HCT116 (cell line): Measurements from ENCODE around the gene TMEM185B. TPM values are rescaled to one million over a fixed set of nuclear protein-coding genes. Genes with fewer than 3 reads are reported as not detected.

Experiments used
- ATAC-seq: fragments of 200-7000 bp; cut with Tn5 transposase; 2 replicates; pipeline ENCODE4 v1.9.1; 2020; ENCODE audit warnings: mild to moderate bottlenecking, moderate library complexity
- BruUV-seq: library from RNA; stranded (reverse); fragments of 400-500 nt; replicated peaks from 2 replicates; lab custom pipeline; 2021; lab: Mats Ljungman, UMichigan
- CTCF ChIA-PET: fragments of 300-600 bp; sonication (Branson Sonifier 250); formaldehyde crosslinking; loops from one replicate; lab custom pipeline; 2021; ENCODE audit warnings: antibody characterized with exemption; lab: Charles Lee
- POLR2A ChIA-PET: fragments of 300-600, 350-600 bp; sonication (Branson Sonifier 250); formaldehyde crosslinking; loops from one replicate; lab custom pipeline; 2021; ENCODE audit warnings: antibody characterized with exemption; lab: Charles Lee
- RAD21 ChIA-PET, 2 experiments: fragments of 300-600 bp; sonication (Branson Sonifier 250); formaldehyde crosslinking; loops; one replicate each; lab custom pipeline; 2023; ENCODE audit warnings: low total read pairs in 2 of 2; ENCODE audit not compliant: uncharacterized antibody in 2 of 2, unreplicated experiment in 2 of 2, low non-redundant PET in 1 of 2; lab: Charles Lee
- DNase-seq: peaks from one replicate; pipeline ENCODE4 v3.0.0-alpha.2; 2010; ENCODE audit warnings: low read depth, low spot score
- H2AFZ ChIP-seq: fragments of 200-600 bp; shearing (Covaris generic), sonication (generic); 2 replicates; pipeline ENCODE4 v1.6.1; 2017; ENCODE audit warnings: low read depth, mixed run types, mixed read lengths, antibody characterized with exemption, low read length; ENCODE audit not compliant: poor library complexity, severe bottlenecking
- H3K27ac ChIP-seq: 2 replicates; pipeline ENCODE4 v1.5.1; 2012; ENCODE audit warnings: low read depth, low read length
- H3K27me3 ChIP-seq: fragments of 200-600 bp; sonication (generic); 2 replicates; pipeline ENCODE4 v1.6.1; 2016; ENCODE audit warnings: mixed run types, low read length, mixed read lengths; ENCODE audit not compliant: insufficient read depth
- H3K36me3 ChIP-seq, 2 experiments: fragments of 200-500 bp in 1 of 2; fragments of 200-600 bp in 1 of 2; sonication (Bioruptor generic) in 1 of 2; sonication (generic) in 1 of 2; 2 replicates each; pipeline versions ENCODE4 v1.5.1 to v1.6.1; 2014 to 2016; ENCODE audit warnings: low read length in 2 of 2, inconsistent platforms in 1 of 2, mixed read lengths in 1 of 2, mixed run types in 1 of 2; ENCODE audit not compliant: insufficient read depth in 2 of 2, control insufficient read depth in 1 of 2
- H3K4me1 ChIP-seq, 2 experiments: fragments of 200-600 bp in 1 of 2; sonication (generic) in 1 of 2; 2 replicates each; pipeline versions ENCODE4 v1.5.1 to v1.6.1; 2012 to 2017; ENCODE audit warnings: low read length in 2 of 2, inconsistent platforms in 1 of 2, mild to moderate bottlenecking in 1 of 2, mixed read lengths in 1 of 2, mixed run types in 1 of 2, moderate library complexity in 1 of 2; ENCODE audit not compliant: insufficient read depth in 2 of 2, control insufficient read depth in 1 of 2
- H3K4me2 ChIP-seq: fragments of 200-600 bp; sonication (generic); 2 replicates; pipeline ENCODE4 v1.6.1; 2017; ENCODE audit warnings: mixed run types, low read length, mixed read lengths
- H3K4me3 ChIP-seq, 2 experiments: fragments of 200-600 bp in 1 of 2; sonication (generic) in 1 of 2; replicated peaks in 1 of 2; 2 replicates each; pipeline ENCODE4 v1.5.1; 2011 to 2016; ENCODE audit warnings: low read length in 2 of 2, control low read depth in 1 of 2, low read depth in 1 of 2, mild to moderate bottlenecking in 1 of 2, mixed read lengths in 1 of 2, mixed run types in 1 of 2
- H3K79me2 ChIP-seq: fragments of 200-600 bp; sonication (generic); 2 replicates; pipeline ENCODE4 v1.6.1; 2017; ENCODE audit warnings: mild to moderate bottlenecking, mixed run types, low read length, moderate library complexity, mixed read lengths; ENCODE audit not compliant: insufficient read depth
- H3K9ac ChIP-seq: fragments of 200-600 bp; sonication (generic); 2 replicates; pipeline ENCODE4 v1.6.1; 2016; ENCODE audit warnings: low read length, mixed read lengths
- H3K9me2 ChIP-seq: fragments of 200-600 bp; sonication (generic), shearing (Covaris generic); 2 replicates; pipeline ENCODE4 v1.6.1; 2017; ENCODE audit warnings: mixed run types, mild to moderate bottlenecking, moderate library complexity; ENCODE audit not compliant: insufficient read depth
- H3K9me3 ChIP-seq, 2 experiments: fragments of 200-500 bp in 1 of 2; fragments of 200-600 bp in 1 of 2; sonication (Bioruptor generic) in 1 of 2; sonication (generic) in 1 of 2; 2 replicates each; pipeline ENCODE4 v1.6.1; 2014 to 2017; ENCODE audit warnings: low read length in 2 of 2, mixed read lengths in 2 of 2, inconsistent platforms in 1 of 2, low read depth in 1 of 2, mild to moderate bottlenecking in 1 of 2, mixed run types in 1 of 2, moderate library complexity in 1 of 2; ENCODE audit not compliant: control insufficient read depth in 1 of 2, insufficient read depth in 1 of 2
- H4K20me1 ChIP-seq: fragments of 200-600 bp; sonication (generic), shearing (Covaris generic); 2 replicates; pipeline ENCODE4 v1.6.1; 2017; ENCODE audit warnings: mixed run types, mild to moderate bottlenecking, moderate library complexity; ENCODE audit not compliant: insufficient read depth
- CEBPB ChIP-seq: IDR thresholded peaks from 2 replicates; pipeline ENCODE4 v1.6.1; 2012; ENCODE audit warnings: low read depth
- EGR1 ChIP-seq: IDR thresholded peaks from 2 replicates; pipeline ENCODE4 v1.6.1; 2012; ENCODE audit warnings: low read depth
- EZH2 ChIP-seq: fragments of 200-600 bp; sonication (generic); IDR thresholded peaks from 2 replicates; pipeline ENCODE4 v1.6.1; 2017; ENCODE audit warnings: antibody characterized with exemption, mixed run types
- EZH2phosphoT487 ChIP-seq: fragments of 200-600 bp; IDR thresholded peaks from 2 replicates; pipeline ENCODE4 v1.6.1; 2018; ENCODE audit warnings: antibody characterized with exemption, borderline replicate concordance
- FOSL1 ChIP-seq: IDR thresholded peaks from 2 replicates; pipeline ENCODE4 v1.6.1; 2012; ENCODE audit warnings: low read depth
- JUND ChIP-seq: IDR thresholded peaks from 2 replicates; pipeline ENCODE4 v1.6.1; 2012
- POLR2A ChIP-seq: IDR thresholded peaks from 2 replicates; pipeline ENCODE4 v1.7.0; 2011; ENCODE audit warnings: borderline replicate concordance; ENCODE audit not compliant: insufficient read depth, insufficient read length; ENCODE audit errors: extremely low read depth
- POLR2AphosphoS5 ChIP-seq: IDR thresholded peaks from 2 replicates; pipeline ENCODE4 v1.6.1; 2011; ENCODE audit warnings: mild to moderate bottlenecking, low read depth, low read length, moderate library complexity
- RAD21 ChIP-seq: IDR thresholded peaks from 2 replicates; pipeline ENCODE4 v1.6.1; 2012; ENCODE audit warnings: low read depth, mild to moderate bottlenecking
- SIN3A ChIP-seq: IDR thresholded peaks from 2 replicates; pipeline ENCODE4 v1.6.1; 2012; ENCODE audit warnings: low read depth
- SP1 ChIP-seq: IDR thresholded peaks from 2 replicates; pipeline ENCODE4 v1.6.1; 2012; ENCODE audit warnings: low read depth
- TCF7L2 ChIP-seq: IDR thresholded peaks from 2 replicates; pipeline ENCODE4 v1.7.0; 2011; ENCODE audit warnings: borderline replicate concordance, inconsistent platforms; ENCODE audit not compliant: insufficient read depth, insufficient read length; ENCODE audit errors: extremely low read depth
- YY1 ChIP-seq: IDR thresholded peaks from 2 replicates; pipeline ENCODE4 v1.6.1; 2011; ENCODE audit warnings: low read length, low read depth, moderate library complexity, mild to moderate bottlenecking; ENCODE audit not compliant: insufficient replicate concordance; ENCODE audit errors: extremely low read depth
- ZFX ChIP-seq: fragments of 450-650 bp; IDR thresholded peaks from 2 replicates; pipeline ENCODE4 v1.6.1; 2017
- ZNF274 ChIP-seq: fragments of 200-500 bp; sonication (Bioruptor generic); IDR thresholded peaks from 2 replicates; pipeline ENCODE4 v1.6.1; 2014; ENCODE audit warnings: mild to moderate bottlenecking, low read depth, low read length, inconsistent platforms
- intact Hi-C: fragments of 100-400 bp; cut with micrococcal nuclease; formaldehyde crosslinking; loops from 2 replicates; pipeline ENCODE4 v1.10.0; 2022
- total RNA-seq: library from RNA; stranded (reverse); gene quantifications from one replicate; pipeline ENCODE4 v1.2.1, GENCODE V29; 2021; ENCODE audit not compliant: unreplicated experiment
- TF ChIP-seq, protein P1 (sequence below): IDR thresholded peaks from 2 replicates; pipeline ENCODE4 v1.6.1; 2011; ENCODE audit warnings: mild to moderate bottlenecking, low read length, moderate library complexity; ENCODE audit not compliant: insufficient replicate concordance; ENCODE audit errors: extremely low read depth
- TF ChIP-seq, protein P2 (sequence below): IDR thresholded peaks from 2 replicates; pipeline ENCODE4 v1.6.1; 2012; ENCODE audit warnings: low read depth
- TF ChIP-seq, protein P3 (sequence below): IDR thresholded peaks from 2 replicates; pipeline ENCODE4 v1.6.1; 2012
- TF ChIP-seq, protein P4 (sequence below): IDR thresholded peaks from 2 replicates; pipeline ENCODE4 v1.6.1; 2012
- TF ChIP-seq, protein P5 (sequence below), 3 experiments: fragments of 200-600 bp in 1 of 3; sonication (generic) in 1 of 3; IDR thresholded peaks in 2 of 3; conservative IDR thresholded peaks in 1 of 3; 2 replicates each; pipeline ENCODE4 v1.5.1; 2012 to 2017; ENCODE audit warnings: low read depth in 2 of 3, low read length in 2 of 3, antibody characterized with exemption in 1 of 3, borderline replicate concordance in 1 of 3, control low read depth in 1 of 3, mild to moderate bottlenecking in 1 of 3, mixed read lengths in 1 of 3, mixed run types in 1 of 3, moderate library complexity in 1 of 3; ENCODE audit not compliant: insufficient read depth in 1 of 3

Gene TMEM185B
- total RNA-seq, 1 experiment from 2014 or later: 27.1 TPM

DNA sequence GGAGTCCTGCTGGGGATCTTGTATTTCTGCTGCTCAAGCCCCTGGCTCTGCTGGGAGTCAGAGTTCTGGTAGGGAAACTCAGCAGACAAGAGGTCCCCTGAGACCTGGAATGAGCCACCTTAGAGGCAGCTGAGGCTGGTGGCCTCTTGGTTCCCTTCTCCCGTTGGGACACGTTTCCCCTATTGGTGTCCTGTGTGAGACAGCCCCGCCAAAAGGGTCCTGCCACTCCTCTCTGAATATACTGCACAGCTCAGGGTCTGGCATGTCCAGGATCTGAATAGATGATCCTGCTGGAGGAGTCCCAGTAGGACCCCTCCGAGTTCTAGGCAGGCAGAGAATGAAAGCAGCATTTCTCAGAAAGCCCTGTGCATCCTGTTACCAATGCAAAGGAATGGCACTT, 27.4 kb upstream of the TMEM185B start:
- H2AFZ ChIP-seq: no peak overlapping the region
- no peaks in the 10 kb centered on the region for H4K20me1 ChIP-seq
- no TSS peak for BruUV-seq
- ChIA-PET CTCF (no interaction called here), RAD21 (no interaction called here), POLR2A (no interaction called here)
- no peaks in the 10 kb centered on the region for H3K27me3 ChIP-seq
- H3K4me3 ChIP-seq: no peak overlapping the region
- no peak for ATAC-seq
- H3K9ac ChIP-seq: no peak overlapping the region
- H3K9me2 ChIP-seq: no peaks in the 10 kb centered on the region
- no peak for DNase-seq
- intact Hi-C loops: loop anchor here (5.0 kb wide), 1 partner anchor 62 kb away; no protein-coding TSS in a partner anchor
- H3K36me3 ChIP-seq: no peaks in the 10 kb centered on the region
- no peaks in the 10 kb centered on the region for H3K9me3 ChIP-seq
- peaks cover 22% of the 10 kb centered on the region for H3K79me2 ChIP-seq
- no peak overlapping the region for H3K27ac ChIP-seq
- peaks cover 16 to 32% of the 10 kb centered on the region in 2 experiments for H3K4me1 ChIP-seq
- no peak overlapping the region for H3K4me2 ChIP-seq
- TF ChIP-seq, protein P1, sequence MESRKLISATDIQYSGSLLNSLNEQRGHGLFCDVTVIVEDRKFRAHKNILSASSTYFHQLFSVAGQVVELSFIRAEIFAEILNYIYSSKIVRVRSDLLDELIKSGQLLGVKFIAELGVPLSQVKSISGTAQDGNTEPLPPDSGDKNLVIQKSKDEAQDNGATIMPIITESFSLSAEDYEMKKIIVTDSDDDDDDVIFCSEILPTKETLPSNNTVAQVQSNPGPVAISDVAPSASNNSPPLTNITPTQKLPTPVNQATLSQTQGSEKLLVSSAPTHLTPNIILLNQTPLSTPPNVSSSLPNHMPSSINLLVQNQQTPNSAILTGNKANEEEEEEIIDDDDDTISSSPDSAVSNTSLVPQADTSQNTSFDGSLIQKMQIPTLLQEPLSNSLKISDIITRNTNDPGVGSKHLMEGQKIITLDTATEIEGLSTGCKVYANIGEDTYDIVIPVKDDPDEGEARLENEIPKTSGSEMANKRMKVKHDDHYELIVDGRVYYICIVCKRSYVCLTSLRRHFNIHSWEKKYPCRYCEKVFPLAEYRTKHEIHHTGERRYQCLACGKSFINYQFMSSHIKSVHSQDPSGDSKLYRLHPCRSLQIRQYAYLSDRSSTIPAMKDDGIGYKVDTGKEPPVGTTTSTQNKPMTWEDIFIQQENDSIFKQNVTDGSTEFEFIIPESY: no peak
- no peak for TF ChIP-seq POLR2A
- TF ChIP-seq EZH2phosphoT487: no peak
- TF ChIP-seq CEBPB: no peak
- TF ChIP-seq, protein P2, sequence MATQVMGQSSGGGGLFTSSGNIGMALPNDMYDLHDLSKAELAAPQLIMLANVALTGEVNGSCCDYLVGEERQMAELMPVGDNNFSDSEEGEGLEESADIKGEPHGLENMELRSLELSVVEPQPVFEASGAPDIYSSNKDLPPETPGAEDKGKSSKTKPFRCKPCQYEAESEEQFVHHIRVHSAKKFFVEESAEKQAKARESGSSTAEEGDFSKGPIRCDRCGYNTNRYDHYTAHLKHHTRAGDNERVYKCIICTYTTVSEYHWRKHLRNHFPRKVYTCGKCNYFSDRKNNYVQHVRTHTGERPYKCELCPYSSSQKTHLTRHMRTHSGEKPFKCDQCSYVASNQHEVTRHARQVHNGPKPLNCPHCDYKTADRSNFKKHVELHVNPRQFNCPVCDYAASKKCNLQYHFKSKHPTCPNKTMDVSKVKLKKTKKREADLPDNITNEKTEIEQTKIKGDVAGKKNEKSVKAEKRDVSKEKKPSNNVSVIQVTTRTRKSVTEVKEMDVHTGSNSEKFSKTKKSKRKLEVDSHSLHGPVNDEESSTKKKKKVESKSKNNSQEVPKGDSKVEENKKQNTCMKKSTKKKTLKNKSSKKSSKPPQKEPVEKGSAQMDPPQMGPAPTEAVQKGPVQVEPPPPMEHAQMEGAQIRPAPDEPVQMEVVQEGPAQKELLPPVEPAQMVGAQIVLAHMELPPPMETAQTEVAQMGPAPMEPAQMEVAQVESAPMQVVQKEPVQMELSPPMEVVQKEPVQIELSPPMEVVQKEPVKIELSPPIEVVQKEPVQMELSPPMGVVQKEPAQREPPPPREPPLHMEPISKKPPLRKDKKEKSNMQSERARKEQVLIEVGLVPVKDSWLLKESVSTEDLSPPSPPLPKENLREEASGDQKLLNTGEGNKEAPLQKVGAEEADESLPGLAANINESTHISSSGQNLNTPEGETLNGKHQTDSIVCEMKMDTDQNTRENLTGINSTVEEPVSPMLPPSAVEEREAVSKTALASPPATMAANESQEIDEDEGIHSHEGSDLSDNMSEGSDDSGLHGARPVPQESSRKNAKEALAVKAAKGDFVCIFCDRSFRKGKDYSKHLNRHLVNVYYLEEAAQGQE: no peak
- TF ChIP-seq, protein P3, sequence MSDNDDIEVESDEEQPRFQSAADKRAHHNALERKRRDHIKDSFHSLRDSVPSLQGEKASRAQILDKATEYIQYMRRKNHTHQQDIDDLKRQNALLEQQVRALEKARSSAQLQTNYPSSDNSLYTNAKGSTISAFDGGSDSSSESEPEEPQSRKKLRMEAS: no peak
- TF ChIP-seq TCF7L2: no peak
- no peak for TF ChIP-seq JUND
- no peak for TF ChIP-seq POLR2AphosphoS5
- no peak for TF ChIP-seq SIN3A
- TF ChIP-seq RAD21: no peak
- no peak for TF ChIP-seq FOSL1
- TF ChIP-seq ZFX: no peak
- no peak for TF ChIP-seq EZH2
- no peak for TF ChIP-seq EGR1
- TF ChIP-seq, protein P4, sequence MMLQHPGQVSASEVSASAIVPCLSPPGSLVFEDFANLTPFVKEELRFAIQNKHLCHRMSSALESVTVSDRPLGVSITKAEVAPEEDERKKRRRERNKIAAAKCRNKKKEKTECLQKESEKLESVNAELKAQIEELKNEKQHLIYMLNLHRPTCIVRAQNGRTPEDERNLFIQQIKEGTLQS: no peak
- no peak for TF ChIP-seq YY1
- TF ChIP-seq ZNF274: no peak
- TF ChIP-seq, protein P5, sequence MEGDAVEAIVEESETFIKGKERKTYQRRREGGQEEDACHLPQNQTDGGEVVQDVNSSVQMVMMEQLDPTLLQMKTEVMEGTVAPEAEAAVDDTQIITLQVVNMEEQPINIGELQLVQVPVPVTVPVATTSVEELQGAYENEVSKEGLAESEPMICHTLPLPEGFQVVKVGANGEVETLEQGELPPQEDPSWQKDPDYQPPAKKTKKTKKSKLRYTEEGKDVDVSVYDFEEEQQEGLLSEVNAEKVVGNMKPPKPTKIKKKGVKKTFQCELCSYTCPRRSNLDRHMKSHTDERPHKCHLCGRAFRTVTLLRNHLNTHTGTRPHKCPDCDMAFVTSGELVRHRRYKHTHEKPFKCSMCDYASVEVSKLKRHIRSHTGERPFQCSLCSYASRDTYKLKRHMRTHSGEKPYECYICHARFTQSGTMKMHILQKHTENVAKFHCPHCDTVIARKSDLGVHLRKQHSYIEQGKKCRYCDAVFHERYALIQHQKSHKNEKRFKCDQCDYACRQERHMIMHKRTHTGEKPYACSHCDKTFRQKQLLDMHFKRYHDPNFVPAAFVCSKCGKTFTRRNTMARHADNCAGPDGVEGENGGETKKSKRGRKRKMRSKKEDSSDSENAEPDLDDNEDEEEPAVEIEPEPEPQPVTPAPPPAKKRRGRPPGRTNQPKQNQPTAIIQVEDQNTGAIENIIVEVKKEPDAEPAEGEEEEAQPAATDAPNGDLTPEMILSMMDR (IDR thresholded peaks at IDR 0.05 in 2 of 3, conservative IDR thresholded peaks at IDR 0.05 in 1 of 3; ENCODE audit: borderline replicate concordance in 1 of 3, insufficient read depth in 1 of 3, low read depth in 2 of 3, low read length in 2 of 3): no peak
- no peak for TF ChIP-seq SP1
